Upper lobe of left lung (tissue), 4 donors: ENCODE measurements around the gene NACC2.

Experiments
- CTCF ChIP-seq, 6 experiments: fragments of 450-650 bp in 4 of 6; fragments of 200-600 bp in 2 of 6; sonication (generic) in 2 of 6; IDR thresholded peaks; one replicate each; pipeline ENCODE4 v1.5.1; 2016 to 2019; ENCODE audit warnings: antibody characterized with exemption in 6 of 6
- POLR2A ChIP-seq, 4 donors: fragments of 450-650 bp; IDR thresholded peaks; one replicate each; pipeline ENCODE4 v1.5.1; 2016 to 2017; ENCODE audit warnings: antibody characterized with exemption in 4 of 4, mild to moderate bottlenecking in 2 of 4

- TF ChIP-seq POLR2A (IDR thresholded peaks at IDR 0.05) = no peak
- TF ChIP-seq CTCF (IDR thresholded peaks at IDR 0.05) = no peak
Measured at GRCh38 chr9:136116360-136117098, 21.4 kb upstream of the NACC2 start.
